SW 1271 (cell line): ENCODE measurements around the gene TSPOAP1.

Source experiments
- DNase-seq, 2 experiments: peaks; one replicate each; lab custom pipeline; 2025; lab: John Stamatoyannopoulos, UW

Gene TSPOAP1

GRCh38 chr17:58262149-58262548 lies 66.4 kb downstream of the TSPOAP1 start:
- no peak for DNase-seq

- no peak for DNase-seq
Measured at GRCh38 chr17:58254803-58255202, 73.8 kb downstream of the TSPOAP1 start.

GRCh38 chr17:58253082-58253481 lies 75.5 kb downstream of the TSPOAP1 start:
- no peak for DNase-seq

- no peak for DNase-seq
Measured at GRCh38 chr17:58252141-58252540, 76.5 kb downstream of the TSPOAP1 start.
